Neural cell (in vitro differentiated cells): ENCODE results near the gene SDCCAG8. TPM values are rescaled to one million over a fixed set of nuclear protein-coding genes. Genes with fewer than 3 reads are reported as not detected.

Source experiments
- H2AFZ ChIP-seq: fragments of 200-600, 300-800 bp; sonication (generic), shearing (Covaris generic); 2 replicates; pipeline ENCODE4 v1.6.0; 2014; ENCODE audit warnings: low read depth, mild to moderate bottlenecking, antibody characterized with exemption, low read length, moderate library complexity
- H3F3A ChIP-seq: fragments of 200-600 bp; shearing (Covaris generic); 2 replicates; pipeline ENCODE4 v1.6.1; 2016; ENCODE audit warnings: mild to moderate bottlenecking, moderate library complexity, mixed read lengths, antibody characterized with exemption, low read length; ENCODE audit not compliant: insufficient read depth, poor library complexity, severe bottlenecking
- H3K27ac ChIP-seq: fragments of 200-600, 300-800 bp; sonication (generic), shearing (Covaris generic); 2 replicates; pipeline ENCODE4 v1.5.1; 2014; ENCODE audit warnings: mild to moderate bottlenecking, low read length, moderate library complexity
- H3K27me3 ChIP-seq: fragments of 300-800, 200-600 bp; sonication (generic), shearing (Covaris generic); 2 replicates; pipeline ENCODE4 v1.6.0; 2014; ENCODE audit warnings: mild to moderate bottlenecking, low read depth, low read length, moderate library complexity; ENCODE audit not compliant: insufficient read depth
- H3K36me3 ChIP-seq: fragments of 300-800, 200-600 bp; sonication (generic), shearing (Covaris generic); 2 replicates; pipeline ENCODE4 v1.5.1; 2014; ENCODE audit warnings: mild to moderate bottlenecking, antibody characterized with exemption, low read length, moderate library complexity; ENCODE audit not compliant: insufficient read depth
- H3K4me2 ChIP-seq: fragments of 300-800, 200-600 bp; sonication (generic), shearing (Covaris generic); 2 replicates; pipeline ENCODE4 v1.6.0; 2014; ENCODE audit warnings: mild to moderate bottlenecking, low read length
- H3K4me3 ChIP-seq: fragments of 300-800, 200-600 bp; sonication (generic), shearing (Covaris generic); 2 replicates; pipeline ENCODE4 v1.5.1; 2014; ENCODE audit warnings: mild to moderate bottlenecking, low read length, moderate library complexity
- H3K79me2 ChIP-seq: fragments of 200-600 bp; shearing (Covaris generic); replicated peaks from 2 replicates; pipeline ENCODE4 v1.6.0; 2014; ENCODE audit warnings: mild to moderate bottlenecking, low read length, moderate library complexity; ENCODE audit not compliant: insufficient read depth
- H3K9ac ChIP-seq: fragments of 300-800, 200-600 bp; sonication (generic), shearing (Covaris generic); 2 replicates; pipeline ENCODE4 v1.6.1; 2016; ENCODE audit warnings: mild to moderate bottlenecking, low read length, mixed read lengths
- H3K9me2 ChIP-seq: fragments of 200-600 bp; shearing (Covaris generic); 2 replicates; pipeline ENCODE4 v1.6.1; 2016; ENCODE audit warnings: mild to moderate bottlenecking, low read length, mixed read lengths; ENCODE audit not compliant: insufficient read depth
- H3K9me3 ChIP-seq: fragments of 200-600, 300-800 bp; sonication (generic), shearing (Covaris generic); 2 replicates; pipeline ENCODE4 v1.6.1; 2016; ENCODE audit warnings: mild to moderate bottlenecking, mixed run types, low read length, moderate library complexity, mixed read lengths
- H4K20me1 ChIP-seq: fragments of 200-600 bp; shearing (Covaris generic); 2 replicates; pipeline ENCODE4 v1.6.1; 2016; ENCODE audit warnings: mild to moderate bottlenecking, mixed run types; ENCODE audit not compliant: insufficient read depth
- CTCF ChIP-seq: fragments of 450-650 bp; IDR thresholded peaks from 2 replicates; pipeline ENCODE4 v1.5.1; 2014; ENCODE audit warnings: antibody characterized with exemption, mild to moderate bottlenecking, moderate library complexity; ENCODE audit not compliant: poor library complexity, severe bottlenecking
- EP300 ChIP-seq: fragments of 450-650 bp; conservative IDR thresholded peaks from 2 replicates; pipeline ENCODE4 v1.6.1; 2014; ENCODE audit warnings: antibody characterized with exemption, mild to moderate bottlenecking, moderate library complexity; ENCODE audit not compliant: poor library complexity, severe bottlenecking
- EZH2 ChIP-seq: fragments of 200-600, 300-800 bp; shearing (Covaris generic), sonication (generic); IDR thresholded peaks from 2 replicates; pipeline ENCODE4 v1.6.1; 2014; ENCODE audit warnings: antibody characterized with exemption, low read length, borderline replicate concordance, mild to moderate bottlenecking; ENCODE audit not compliant: insufficient read depth, poor library complexity, severe bottlenecking
- MXI1 ChIP-seq: fragments of 450-650 bp; conservative IDR thresholded peaks from 2 replicates; pipeline ENCODE4 v1.6.1; 2014; ENCODE audit warnings: antibody characterized with exemption, mild to moderate bottlenecking; ENCODE audit not compliant: poor library complexity, severe bottlenecking
- POLR2AphosphoS5 ChIP-seq: IDR thresholded peaks from 2 replicates; pipeline ENCODE4 v1.6.1; 2012
- RAD21 ChIP-seq: fragments of 450-650 bp; conservative IDR thresholded peaks from 2 replicates; pipeline ENCODE4 v1.6.1; 2014; ENCODE audit warnings: antibody characterized with exemption, mild to moderate bottlenecking, moderate library complexity
- REST ChIP-seq: IDR thresholded peaks from 2 replicates; pipeline ENCODE4 v1.6.1; 2012; ENCODE audit warnings: borderline replicate concordance
- SMC3 ChIP-seq: fragments of 450-650 bp; conservative IDR thresholded peaks from 2 replicates; pipeline ENCODE4 v1.6.1; 2014; ENCODE audit warnings: antibody characterized with exemption, mild to moderate bottlenecking, moderate library complexity; ENCODE audit not compliant: poor library complexity
- TAF1 ChIP-seq: IDR thresholded peaks from 2 replicates; pipeline ENCODE4 v1.6.1; 2012; ENCODE audit warnings: low read depth
- polyA plus RNA-seq: library from polyadenylated mRNA; depleted of rRNA; stranded (reverse); fragments of >200 nt; gene quantifications from 2 replicates; pipeline ENCODE4 v1.2.3, GENCODE V29; 2014

The SDCCAG8 gene
- polyA plus RNA-seq, 1 donor from 2014 or later, result 32.2 TPM

DNA sequence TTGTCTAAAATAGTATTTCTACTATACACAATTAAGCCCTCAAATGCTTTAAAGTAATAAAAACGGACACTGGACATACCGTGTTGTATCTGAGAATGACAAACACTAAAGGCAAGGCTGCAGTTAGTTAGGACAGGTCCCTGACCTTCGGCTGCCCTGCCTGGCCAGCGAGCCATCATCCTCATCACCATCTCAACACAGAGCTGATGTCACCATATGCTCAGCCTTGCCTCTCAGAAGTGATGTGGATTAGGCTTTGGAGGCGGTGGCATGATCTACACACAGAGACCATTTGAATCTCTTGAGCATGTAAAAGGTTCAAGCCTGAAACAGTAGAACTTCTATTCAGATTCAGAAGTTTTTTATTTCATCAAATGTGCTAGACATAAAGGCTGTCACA is 244.7 kb downstream of the SDCCAG8 start:
- no peak overlapping the region for H3K4me3 ChIP-seq
- H3K79me2 ChIP-seq, result no peaks in the 10 kb centered on the region
- no peaks in the 10 kb centered on the region for H4K20me1 ChIP-seq
- H3K36me3 ChIP-seq, result peaks cover 8% of the 10 kb centered on the region
- H3F3A ChIP-seq, result no peaks in the 10 kb centered on the region
- no peaks in the 10 kb centered on the region for H3K27me3 ChIP-seq
- no peak overlapping the region for H3K9ac ChIP-seq
- no peaks in the 10 kb centered on the region for H3K9me2 ChIP-seq
- no peaks in the 10 kb centered on the region for H3K9me3 ChIP-seq
- TF ChIP-seq REST (no peak), EZH2 (no peak), SMC3 (no peak), RAD21 (no peak), CTCF (no peak), MXI1 (no peak), EP300 (no peak), TAF1 (no peak), POLR2AphosphoS5 (no peak)
- no peak overlapping the region for H3K4me2 ChIP-seq
- no peak overlapping the region for H2AFZ ChIP-seq
- no peak overlapping the region for H3K27ac ChIP-seq

- H3F3A ChIP-seq, result no peaks in the 10 kb centered on the region
- H3K27ac ChIP-seq, result no peak overlapping the region
- H3K9me2 ChIP-seq, result no peaks in the 10 kb centered on the region
- TF ChIP-seq CTCF (no peak), MXI1 (no peak), EP300 (no peak), POLR2AphosphoS5 (no peak), TAF1 (no peak), SMC3 (no peak)
- no peak overlapping the region for H3K4me2 ChIP-seq
- H3K4me3 ChIP-seq, result no peak overlapping the region
- H3K9ac ChIP-seq, result no peak overlapping the region
- H4K20me1 ChIP-seq, result no peaks in the 10 kb centered on the region
- no peak overlapping the region for H2AFZ ChIP-seq
- no peaks in the 10 kb centered on the region for H3K79me2 ChIP-seq
- H3K27me3 ChIP-seq, result no peaks in the 10 kb centered on the region
- H3K9me3 ChIP-seq, result no peaks in the 10 kb centered on the region
- H3K36me3 ChIP-seq, result peaks cover 12% of the 10 kb centered on the region
Measured at GRCh38 chr1:243501002-243501401, 245.2 kb downstream of the SDCCAG8 start.
